GM12891 (cell line): ENCODE data around the gene LDAH.

ENCODE experiments used
- DNase-seq: peaks from one replicate; pipeline ENCODE4 v3.0.0; 2011; ENCODE audit warnings: low spot score; ENCODE audit not compliant: insufficient read length
- FAIRE-seq: peaks from 2 replicates; lab custom pipeline; 2011; peaks lifted over from hg19 to GRCh38; lab: Jason Lieb, UNC
- PAX5 ChIP-seq: IDR thresholded peaks from 2 replicates; pipeline ENCODE4 v1.6.1; 2011; ENCODE audit warnings: low read length, moderate library complexity, mild to moderate bottlenecking; ENCODE audit not compliant: insufficient read depth, severe bottlenecking
- POLR2A ChIP-seq: IDR thresholded peaks from 2 replicates; pipeline ENCODE4 v1.6.1; 2011; ENCODE audit warnings: low read depth, low read length, control low read depth
- POLR2AphosphoS5 ChIP-seq: IDR thresholded peaks from 2 replicates; pipeline ENCODE4 v1.6.1; 2011; ENCODE audit warnings: low read depth, low read length, control low read depth
- POU2F2 ChIP-seq: IDR thresholded peaks from 2 replicates; pipeline ENCODE4 v1.6.1; 2011; ENCODE audit warnings: low read depth, mild to moderate bottlenecking, control low read depth, low read length, moderate library complexity
- SPI1 ChIP-seq: IDR thresholded peaks from 2 replicates; pipeline ENCODE4 v1.6.1; 2011; ENCODE audit warnings: low read depth, low read length, control low read depth
- TAF1 ChIP-seq: IDR thresholded peaks from 2 replicates; pipeline ENCODE4 v1.6.1; 2011; ENCODE audit warnings: low read depth, low read length, control low read depth

Gene LDAH

GRCh38 chr2:20834331-20834730 is 11.4 kb upstream of the LDAH start:
- no peak for DNase-seq
- FAIRE-seq: no peak

GRCh38 chr2:20832606-20833005 is 9.7 kb upstream of the LDAH start:
- DNase-seq (no peak), FAIRE-seq (no peak)
- TF ChIP-seq POLR2AphosphoS5 (no peak), PAX5 (no peak), POLR2A (no peak), TAF1 (no peak), SPI1 (no peak), POU2F2 (no peak)

More at GRCh38 chr2:20834331-20834730, 11.4 kb upstream of the LDAH start:
- TF ChIP-seq SPI1 (no peak), POU2F2 (no peak), TAF1 (no peak), POLR2A (no peak), POLR2AphosphoS5 (no peak), PAX5 (no peak)

- FAIRE-seq (no peak), DNase-seq (no peak)
- TF ChIP-seq POU2F2 (no peak), POLR2A (no peak), TAF1 (no peak), PAX5 (no peak)
Measured at GRCh38 chr2:20829861-20830260, 7.0 kb upstream of the LDAH start.

- DNase-seq (no peak), FAIRE-seq (no peak)
- TF ChIP-seq TAF1 (no peak), POLR2A (no peak), SPI1 (no peak), POLR2AphosphoS5 (no peak), PAX5 (no peak), POU2F2 (no peak)
Measured at GRCh38 chr2:20823917-20824316, 1.0 kb upstream of the LDAH start.

GRCh38 chr2:20818820-20819219 is 4.1 kb downstream of the LDAH start:
- TF ChIP-seq POU2F2 (no peak), POLR2A (no peak), PAX5 (no peak), POLR2AphosphoS5 (no peak), SPI1 (no peak)
- FAIRE-seq: peak; percentile 13
- no peak for DNase-seq

- no peak for TF ChIP-seq TAF1
- no peak for TF ChIP-seq POLR2AphosphoS5
- no peak for TF ChIP-seq PAX5
- no peak for TF ChIP-seq POU2F2
- no peak for TF ChIP-seq SPI1
- TF ChIP-seq POLR2A: no peak
- no peak for FAIRE-seq
- DNase-seq: no peak
Measured at GRCh38 chr2:20815216-20815615, 7.7 kb downstream of the LDAH start.

GRCh38 chr2:20812779-20813178 is 10.1 kb downstream of the LDAH start:
- TF ChIP-seq POLR2AphosphoS5 (no peak), POLR2A (no peak), POU2F2 (no peak), SPI1 (no peak), PAX5 (no peak), TAF1 (no peak)
- FAIRE-seq (no peak), DNase-seq (no peak)

- TF ChIP-seq POLR2A: no peak
- TF ChIP-seq POLR2AphosphoS5: no peak
- no peak for TF ChIP-seq SPI1
- no peak for TF ChIP-seq PAX5
- no peak for TF ChIP-seq TAF1
- no peak for TF ChIP-seq POU2F2
- no peak for FAIRE-seq
Measured at GRCh38 chr2:20806286-20806685, 16.6 kb downstream of the LDAH start.

GRCh38 chr2:20803974-20804373 is 18.9 kb downstream of the LDAH start:
- FAIRE-seq (no peak), DNase-seq (no peak)
- TF ChIP-seq POLR2AphosphoS5 (no peak), TAF1 (no peak), POU2F2 (no peak), PAX5 (no peak), SPI1 (no peak), POLR2A (no peak)

More at GRCh38 chr2:20806286-20806685, 16.6 kb downstream of the LDAH start:
- DNase-seq: no peak

GRCh38 chr2:20803226-20803682 is 19.6 kb downstream of the LDAH start:
- DNase-seq: no peak
- TF ChIP-seq POLR2A: no peak
- FAIRE-seq: no peak
